Retina (tissue), 1 donor: ENCODE results near the gene LRRC72.
"Not testable (repeated sequence)": the region's sequence is repeated elsewhere in the genome, so short reads cannot be mapped to it uniquely, and the experiment has no call there.

ENCODE experiments used
- DNase-seq: peaks from one replicate; pipeline ENCODE4 v3.0.0-alpha.2; 2016

Gene LRRC72

GRCh38 chr7:16529697-16530096 lies 3.1 kb downstream of the LRRC72 start:
- DNase-seq: no peak

GRCh38 chr7:16531707-16532106 lies 5.1 kb downstream of the LRRC72 start:
- DNase-seq: no peak

GRCh38 chr7:16532272-16532671 lies 5.6 kb downstream of the LRRC72 start:
- DNase-seq: no peak

GRCh38 chr7:16535500-16535899 lies 8.9 kb downstream of the LRRC72 start:
- no peak for DNase-seq

GRCh38 chr7:16540559-16540958 lies 13.9 kb downstream of the LRRC72 start:
- not testable (repeated sequence) for DNase-seq

- DNase-seq: no peak
Measured at GRCh38 chr7:16542401-16542800, 15.8 kb downstream of the LRRC72 start.

- no peak for DNase-seq
Measured at GRCh38 chr7:16543456-16543855, 16.8 kb downstream of the LRRC72 start.

- no peak for DNase-seq
Measured at GRCh38 chr7:16546921-16547505, 20.4 kb downstream of the LRRC72 start.

GRCh38 chr7:16548428-16548827 lies 21.8 kb downstream of the LRRC72 start:
- no peak for DNase-seq

- no peak for DNase-seq
Measured at GRCh38 chr7:16550671-16551070, 24.0 kb downstream of the LRRC72 start.

- DNase-seq: no peak
Measured at GRCh38 chr7:16554518-16555236, 28.1 kb downstream of the LRRC72 start.

GRCh38 chr7:16556359-16556758 lies 29.7 kb downstream of the LRRC72 start:
- DNase-seq: no peak

GRCh38 chr7:16558761-16559302 lies 32.2 kb downstream of the LRRC72 start:
- no peak for DNase-seq

GRCh38 chr7:16559497-16560179 lies 33.0 kb downstream of the LRRC72 start:
- no peak for DNase-seq

- DNase-seq: no peak
Measured at GRCh38 chr7:16561943-16562342, 35.3 kb downstream of the LRRC72 start.

- no peak for DNase-seq
Measured at GRCh38 chr7:16562456-16563220, 36.0 kb downstream of the LRRC72 start.

GRCh38 chr7:16563281-16564022 lies 36.8 kb downstream of the LRRC72 start:
- DNase-seq: no peak

GRCh38 chr7:16564023-16564380 lies 37.4 kb downstream of the LRRC72 start:
- no peak for DNase-seq

GRCh38 chr7:16564909-16565426 lies 38.3 kb downstream of the LRRC72 start:
- peak; percentile 42 for DNase-seq

- no peak for DNase-seq
Measured at GRCh38 chr7:16571941-16572340, 45.3 kb downstream of the LRRC72 start.

- DNase-seq: no peak
Measured at GRCh38 chr7:16579216-16579615, 52.6 kb downstream of the LRRC72 start.

GRCh38 chr7:16581286-16581685 lies 54.7 kb downstream of the LRRC72 start:
- DNase-seq: no peak
